M059J (cell line): Measurements from ENCODE around the gene CCDC83. TPM values are rescaled to one million over a fixed set of nuclear protein-coding genes. Genes with fewer than 3 reads are reported as not detected.
"Not testable (repeated sequence)": the region's sequence is repeated elsewhere in the genome, so short reads cannot be mapped to it uniquely, and the experiment has no call there.

ENCODE experiments used
- DNase-seq: peaks from one replicate; pipeline ENCODE4 v3.0.0-alpha.2; 2012; ENCODE audit warnings: low read depth
- total RNA-seq: library from RNA; depleted of rRNA; stranded (reverse); fragments of >200 nt; shearing (Covaris generic); gene quantifications from 2 replicates; pipeline ENCODE4 v1.2.3, GENCODE V29; 2014

CCDC83 gene
- total RNA-seq, 1 experiment from 2014 or later = 0.05 TPM

DNA sequence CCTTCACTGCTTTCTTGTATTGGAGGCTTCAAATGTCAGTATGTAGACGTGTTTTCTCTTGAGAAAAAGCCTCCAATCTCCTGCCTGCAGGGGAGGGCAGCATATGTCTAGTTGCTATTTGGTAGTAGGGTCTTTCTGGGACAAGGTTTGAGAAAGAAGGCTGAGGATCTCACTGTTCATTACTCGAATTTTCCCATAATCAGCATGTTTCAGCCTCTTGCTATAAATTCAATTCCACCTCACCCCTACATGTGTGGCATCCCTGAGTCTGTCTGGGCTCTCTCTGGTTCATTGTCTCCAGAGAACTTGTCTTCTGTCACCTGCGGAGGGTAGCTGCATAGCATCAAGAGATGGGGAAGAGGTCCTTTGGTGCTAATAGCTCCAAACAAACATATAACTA, 19.5 kb upstream of the CCDC83 start:
- no peak for DNase-seq

DNA sequence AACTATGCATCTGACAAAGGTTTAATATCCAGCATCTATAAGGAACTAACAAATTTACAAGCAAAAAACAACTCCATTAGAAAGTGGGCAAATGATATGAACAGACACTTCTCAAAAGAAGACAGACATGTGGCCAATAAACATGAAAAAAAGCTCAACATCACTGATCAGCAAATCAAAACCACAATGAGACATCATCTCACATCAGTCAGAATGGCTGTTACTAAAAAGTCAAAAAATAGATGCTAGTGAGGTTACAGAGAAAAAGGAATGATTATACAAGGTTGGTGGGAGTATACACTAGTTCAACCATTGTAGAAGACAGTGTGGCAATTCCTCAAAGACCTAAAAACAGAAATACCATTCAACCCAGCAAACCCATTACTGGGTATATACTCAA, 14.3 kb upstream of the CCDC83 start:
- DNase-seq = not testable (repeated sequence)

DNA sequence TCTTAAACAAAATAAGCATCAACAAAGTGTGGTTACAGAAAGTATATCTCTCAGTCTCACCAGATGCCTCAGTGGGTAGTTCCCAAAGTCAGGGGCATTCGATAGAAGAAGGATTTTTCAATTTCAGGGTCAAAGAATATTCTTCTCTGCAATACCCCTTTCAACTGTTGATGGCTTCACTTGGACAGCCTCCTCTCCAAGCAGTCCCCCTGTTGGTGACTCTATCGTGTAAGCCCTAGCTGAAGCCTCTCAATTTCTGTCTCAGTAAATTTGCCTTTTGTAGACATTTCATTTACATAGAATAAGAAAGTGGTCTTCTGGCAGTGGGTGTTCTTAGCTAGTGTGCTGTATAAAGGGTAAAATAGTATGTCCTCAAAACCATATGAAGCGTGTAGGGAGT, 11.3 kb upstream of the CCDC83 start:
- DNase-seq = no peak

DNA sequence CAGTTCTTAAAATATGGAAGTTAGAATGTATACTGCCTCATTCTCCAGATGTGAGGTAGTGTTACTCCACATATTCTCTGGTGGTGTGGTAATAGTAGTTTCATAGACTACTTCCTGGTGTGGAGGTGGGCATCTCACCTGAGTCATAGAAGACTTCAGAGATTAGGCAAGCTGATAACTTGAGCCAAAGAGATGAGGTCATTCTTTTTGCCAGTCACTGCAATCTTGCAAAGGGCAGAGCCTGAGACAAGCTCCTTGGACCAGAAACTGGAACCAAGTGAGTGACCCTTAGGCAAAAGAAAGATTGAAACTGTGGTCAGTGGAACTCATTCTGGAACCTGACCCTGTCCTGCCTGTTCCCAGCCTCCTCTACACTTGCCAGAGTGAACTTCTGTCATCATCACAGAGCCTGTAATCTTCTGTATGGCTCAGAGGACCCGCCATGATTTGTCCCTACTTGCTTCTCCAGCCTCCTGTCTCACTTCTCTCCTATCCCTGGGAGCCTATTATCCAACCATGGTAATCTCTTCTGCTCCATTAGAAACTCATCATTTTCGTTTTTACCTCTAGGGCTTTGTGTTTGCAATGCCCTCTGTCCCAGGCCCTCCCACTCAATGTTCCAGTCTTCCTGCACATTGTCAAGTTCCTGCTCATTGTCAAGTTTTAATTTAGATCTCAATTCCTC, 10.6 kb upstream of the CCDC83 start:
- peak; percentile 97 for DNase-seq

DNA sequence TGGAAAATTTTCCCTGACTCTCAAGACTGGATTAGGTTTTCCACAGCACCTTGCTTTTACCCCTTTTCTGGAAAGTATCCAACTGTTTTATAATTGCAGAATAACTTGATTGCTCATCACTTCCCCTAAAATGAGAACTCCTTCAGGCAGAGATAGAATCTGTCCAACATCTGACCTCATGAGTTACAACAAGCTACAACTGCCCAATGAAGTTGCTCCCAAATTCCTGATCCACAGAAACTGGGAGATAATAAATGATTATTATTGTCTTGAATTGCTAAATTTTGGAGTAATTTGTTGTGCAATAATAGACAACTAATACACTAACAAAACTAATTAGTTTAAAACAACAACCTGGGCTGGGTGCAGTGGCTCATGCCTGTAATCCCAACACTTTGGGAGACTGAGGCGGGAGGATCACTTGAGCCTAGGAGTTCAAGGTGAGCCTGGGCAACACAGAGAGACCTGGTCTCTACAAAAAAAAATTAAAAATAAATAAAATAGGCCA, 10.0 kb upstream of the CCDC83 start:
- peak; percentile 81 for DNase-seq

DNA sequence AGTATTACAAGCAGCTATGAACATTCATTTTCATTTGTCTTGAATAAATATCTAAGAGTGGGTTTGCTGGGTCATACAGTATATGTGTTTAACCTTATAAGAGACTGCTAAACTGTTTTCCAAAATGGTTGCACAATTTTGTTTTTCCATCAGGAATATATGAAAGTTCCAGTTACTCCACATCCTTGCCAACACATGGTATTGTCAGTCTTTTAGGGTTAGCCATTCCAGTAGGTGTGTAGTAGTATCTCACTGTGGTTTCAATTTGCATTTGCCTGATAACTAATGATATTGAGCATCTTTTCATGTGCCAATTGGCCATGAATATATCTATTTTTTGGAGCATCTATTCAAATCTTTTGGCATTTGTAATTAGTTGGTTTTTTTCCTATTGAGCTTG, 7.7 kb upstream of the CCDC83 start:
- no peak for DNase-seq

DNA sequence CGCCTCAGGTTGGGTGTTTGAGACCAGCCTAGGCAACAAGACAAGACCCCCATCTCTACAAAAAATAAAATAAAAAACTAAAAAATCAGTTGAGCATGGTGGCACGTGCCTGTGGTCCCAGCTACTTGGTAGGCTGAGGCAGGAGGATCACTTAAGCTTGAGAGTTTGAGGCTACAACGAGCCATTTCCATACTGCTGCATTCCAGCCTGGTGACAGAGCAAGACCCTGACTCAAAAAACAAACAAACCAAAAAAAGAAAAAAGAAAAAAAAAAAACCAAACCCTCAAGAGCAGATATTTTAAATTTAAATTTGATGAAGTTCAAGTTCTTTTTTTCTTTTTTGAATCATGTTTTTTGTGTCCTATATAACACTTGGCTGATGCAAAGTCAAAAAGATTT, 7.2 kb upstream of the CCDC83 start:
- no peak for DNase-seq

DNA sequence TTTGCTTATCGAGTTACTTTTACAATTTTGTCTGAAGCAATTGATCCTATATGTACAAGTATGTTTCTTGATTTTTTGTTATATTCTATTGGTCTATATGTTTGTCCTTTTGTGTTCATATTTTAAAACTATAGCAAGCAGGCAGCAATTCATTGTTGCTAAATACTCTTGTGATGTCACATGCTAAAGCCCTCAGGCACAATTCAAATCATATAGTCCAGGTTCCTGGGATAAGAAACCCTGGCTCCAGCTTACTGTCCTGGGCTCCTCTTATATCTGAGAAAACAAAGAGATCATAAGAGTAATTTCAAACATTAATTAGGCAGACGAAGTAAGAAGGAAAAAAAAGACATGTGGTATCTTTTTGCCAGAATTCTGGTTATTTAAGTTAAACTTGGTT, 6.6 kb upstream of the CCDC83 start:
- no peak for DNase-seq

DNA sequence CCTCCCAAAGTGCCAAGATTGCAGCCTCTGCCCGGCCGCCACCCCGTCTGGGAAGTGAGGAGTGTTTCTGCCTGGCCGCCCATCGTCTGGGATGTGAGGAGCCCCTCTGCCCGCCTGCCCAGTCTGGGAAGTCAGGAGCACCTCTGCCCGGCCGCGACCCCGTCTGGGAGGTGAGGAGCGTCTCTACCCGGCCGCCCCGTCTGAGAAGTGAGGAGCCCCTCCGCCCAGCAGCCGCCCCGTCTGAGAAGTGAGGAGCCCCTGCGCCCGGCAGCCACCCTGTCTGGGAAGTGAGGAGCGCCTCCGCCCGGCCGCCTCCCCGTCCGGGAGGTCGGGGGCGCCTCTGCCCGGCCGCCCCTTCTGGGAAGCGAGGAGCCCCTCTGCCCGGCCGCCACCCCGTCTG, 2.4 kb upstream of the CCDC83 start:
- DNase-seq = not testable (repeated sequence)

DNA sequence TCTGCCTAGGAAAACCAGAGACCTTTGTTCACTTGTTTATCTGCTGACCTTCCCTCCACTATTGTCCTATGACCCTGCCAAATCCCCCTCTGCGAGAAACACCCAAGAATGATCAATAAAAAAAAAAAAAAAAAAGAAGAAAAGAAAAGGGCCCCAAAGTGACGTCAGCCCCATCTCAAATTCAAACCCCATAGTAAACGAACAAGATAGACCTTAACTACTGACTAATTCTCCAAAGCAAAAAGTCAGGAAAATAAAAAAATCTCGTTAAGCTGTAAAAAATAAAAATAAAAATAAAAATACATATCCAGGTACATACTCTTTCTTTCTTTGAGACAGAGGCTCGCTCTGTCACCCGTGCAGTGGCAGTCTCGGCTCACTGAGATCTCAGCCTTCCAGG, 1.6 kb upstream of the CCDC83 start:
- DNase-seq = not testable (repeated sequence)

DNA sequence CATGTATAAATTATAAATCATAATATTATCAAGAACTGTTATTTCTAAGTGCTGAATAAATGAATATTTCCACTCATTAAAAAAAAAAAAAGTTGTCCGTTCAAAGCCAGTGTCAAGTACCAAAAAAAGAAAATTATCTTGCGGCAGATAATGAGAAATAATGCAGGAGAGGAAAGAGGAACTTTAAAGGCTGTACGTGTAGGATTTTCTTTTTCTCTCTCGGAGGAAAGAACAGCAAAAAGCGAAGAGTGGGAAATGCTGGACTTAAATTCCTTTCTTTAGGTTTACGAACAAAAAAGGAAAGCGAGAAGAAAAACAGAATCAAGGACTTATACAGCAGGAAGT, 999 bp upstream of the CCDC83 start:
- no peak for DNase-seq

DNA sequence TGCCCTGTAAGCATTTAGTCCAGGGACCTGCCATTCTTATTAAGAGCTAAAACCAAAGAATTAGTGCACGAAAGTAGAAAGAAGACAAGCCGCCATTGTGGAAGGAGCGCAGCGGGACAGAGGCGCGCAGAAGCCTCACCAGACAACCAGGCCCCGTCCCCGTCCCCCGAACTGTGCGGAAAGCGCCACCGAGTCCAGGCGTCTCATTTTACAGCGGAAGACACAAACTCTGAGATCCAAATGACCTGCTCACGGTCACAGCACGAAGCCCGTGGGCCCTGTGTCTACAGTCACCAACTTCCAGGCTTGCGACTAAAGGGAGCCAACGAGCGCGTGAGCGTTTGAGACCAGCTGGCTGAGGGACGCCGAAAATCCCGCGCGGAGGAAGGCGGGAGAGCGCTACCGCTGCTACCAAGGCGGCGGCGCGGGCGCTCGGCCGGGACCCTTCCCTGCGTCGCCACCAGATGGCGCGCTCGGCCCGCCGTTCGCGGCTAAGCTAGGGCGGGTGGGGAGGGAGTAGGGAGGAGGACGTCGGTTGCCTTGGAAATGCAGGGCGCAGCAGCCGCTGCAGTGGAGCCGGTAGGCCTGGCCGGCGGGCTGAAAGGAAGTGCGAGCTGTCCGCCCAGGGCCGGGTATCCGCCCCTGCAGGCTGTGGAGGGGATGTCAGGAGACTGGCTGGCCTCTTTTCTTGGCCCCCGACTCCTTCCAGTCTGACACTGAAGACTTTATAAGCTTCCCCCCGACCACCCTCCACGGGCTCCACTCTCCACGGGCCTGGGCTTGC, 434 bp upstream of the CCDC83 start:
- DNase-seq = peak; percentile 92

DNA sequence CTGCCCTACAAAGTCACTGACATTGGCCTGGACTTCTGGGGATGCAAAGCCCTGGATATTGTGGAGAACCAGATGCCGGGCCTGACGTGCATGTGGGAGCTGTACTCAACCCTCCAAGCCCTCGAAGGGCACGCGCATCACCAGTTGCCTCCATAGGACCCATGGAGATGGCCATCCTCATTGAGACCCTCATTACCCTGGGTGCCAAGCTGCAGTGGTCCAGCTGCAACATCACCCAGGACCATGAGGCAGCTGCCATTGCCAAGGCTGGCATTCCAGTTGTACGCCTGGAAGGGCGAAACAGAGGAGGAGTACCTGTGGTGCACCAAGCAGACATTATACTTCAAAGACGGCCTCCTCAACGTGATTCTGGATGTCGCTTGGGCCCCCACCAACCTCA, 1.9 kb downstream of the CCDC83 start:
- DNase-seq = no peak

DNA sequence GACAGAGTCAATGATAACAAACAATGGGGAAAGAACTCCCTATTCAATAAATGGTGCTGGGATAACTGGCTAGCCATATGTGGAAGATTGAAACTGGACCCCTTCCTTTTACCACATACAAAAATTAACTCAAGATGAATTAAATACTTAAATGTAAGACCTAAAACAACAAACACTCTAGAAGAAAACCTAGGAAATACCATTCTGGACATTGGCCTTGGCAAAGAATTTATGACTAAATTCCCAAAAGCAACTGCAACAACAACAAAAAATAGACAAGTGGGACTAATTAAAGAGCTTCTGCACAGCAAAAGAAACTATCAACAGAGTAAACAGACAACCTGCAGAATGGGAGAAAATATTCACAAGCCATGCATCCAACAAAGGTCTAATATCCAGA, 4.4 kb downstream of the CCDC83 start:
- not testable (repeated sequence) for DNase-seq

DNA sequence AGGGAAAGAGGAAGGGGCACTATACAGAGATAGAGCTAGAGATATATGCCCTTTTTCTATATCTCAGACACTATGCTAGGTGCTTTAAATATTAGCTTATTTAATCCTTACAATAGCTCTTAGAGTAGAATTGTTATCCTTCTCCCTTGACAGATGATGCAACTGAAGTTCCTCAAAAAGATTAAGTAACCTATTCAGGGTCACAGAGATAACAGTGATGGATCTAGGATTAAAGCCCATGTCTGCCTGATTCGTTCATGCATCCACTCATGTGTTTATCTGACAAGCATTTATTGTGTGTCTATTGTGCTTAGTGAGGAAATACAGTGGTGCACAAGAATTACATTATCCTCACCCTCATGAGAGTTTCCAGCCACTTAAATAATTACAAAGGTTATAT, 8.7 kb downstream of the CCDC83 start:
- DNase-seq = no peak

DNA sequence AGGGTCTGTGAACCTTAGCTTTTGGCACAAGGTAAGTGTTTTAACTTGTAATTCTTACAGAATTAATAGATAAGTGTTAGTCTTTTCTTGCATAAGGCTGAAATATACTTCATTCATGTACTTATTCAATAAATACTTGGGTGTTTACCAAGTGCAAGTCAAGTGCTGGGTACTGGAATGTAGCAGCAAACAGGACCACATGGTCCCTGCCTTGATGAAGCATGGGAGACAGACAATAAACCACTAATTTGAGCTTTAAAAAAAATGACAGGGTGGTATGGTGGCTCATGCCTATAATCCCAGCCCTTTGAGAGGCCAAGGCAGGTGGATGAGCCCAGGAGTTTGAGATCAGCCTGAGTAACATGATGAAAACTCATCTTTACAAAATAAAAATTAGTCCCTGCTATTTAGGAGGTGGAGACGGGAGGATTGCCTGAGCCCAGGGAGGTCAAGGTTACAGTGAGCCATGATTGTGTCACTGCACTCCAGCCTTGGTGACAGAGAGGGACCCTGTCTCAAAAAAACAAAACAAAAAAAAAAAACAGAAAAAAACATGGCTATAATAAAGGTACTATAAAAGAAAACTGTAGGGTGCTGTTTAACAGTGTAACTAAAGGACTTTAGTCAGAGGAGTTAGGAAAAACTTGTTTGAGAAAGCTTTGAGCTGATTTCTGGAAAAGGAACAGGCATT, 11.1 kb downstream of the CCDC83 start:
- DNase-seq = no peak

DNA sequence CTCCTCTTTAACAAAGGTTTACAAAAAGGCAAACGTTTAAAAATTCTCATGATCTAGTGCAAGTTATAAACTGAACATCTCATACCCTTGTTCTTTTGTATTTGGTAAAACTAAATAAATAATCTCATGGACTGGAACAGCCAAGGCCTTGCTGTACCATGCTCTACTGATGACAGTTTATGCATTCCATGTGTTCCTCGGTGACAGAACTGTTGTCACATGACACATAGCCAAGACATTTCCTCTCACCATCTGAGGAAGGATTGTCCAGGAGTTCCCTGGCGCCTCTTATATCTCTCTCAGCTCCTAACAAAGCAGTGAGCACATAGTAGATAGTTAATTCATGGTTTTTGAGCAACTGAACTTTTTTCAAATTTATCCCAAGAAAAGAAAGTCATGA, 12.6 kb downstream of the CCDC83 start:
- peak; percentile 54 for DNase-seq

DNA sequence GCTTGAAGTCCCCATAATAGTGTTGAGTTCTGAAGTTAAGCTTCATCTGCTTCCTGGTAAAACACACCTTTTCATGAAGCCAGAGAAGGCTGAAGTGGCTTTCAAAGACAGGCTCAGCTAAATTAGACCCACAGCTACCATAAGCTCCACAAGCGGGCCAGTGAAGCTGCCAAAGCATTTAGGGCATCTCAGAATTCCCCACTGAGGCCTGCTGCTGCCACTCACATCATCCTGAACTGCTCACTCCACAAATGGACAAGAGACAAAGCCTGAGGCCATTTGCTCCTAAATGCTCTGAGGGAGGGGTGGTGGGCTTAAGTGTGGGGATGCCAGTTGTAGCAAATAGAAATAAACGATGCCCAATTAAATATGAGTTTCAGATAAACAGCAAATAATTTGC, 14.6 kb downstream of the CCDC83 start:
- DNase-seq = no peak

DNA sequence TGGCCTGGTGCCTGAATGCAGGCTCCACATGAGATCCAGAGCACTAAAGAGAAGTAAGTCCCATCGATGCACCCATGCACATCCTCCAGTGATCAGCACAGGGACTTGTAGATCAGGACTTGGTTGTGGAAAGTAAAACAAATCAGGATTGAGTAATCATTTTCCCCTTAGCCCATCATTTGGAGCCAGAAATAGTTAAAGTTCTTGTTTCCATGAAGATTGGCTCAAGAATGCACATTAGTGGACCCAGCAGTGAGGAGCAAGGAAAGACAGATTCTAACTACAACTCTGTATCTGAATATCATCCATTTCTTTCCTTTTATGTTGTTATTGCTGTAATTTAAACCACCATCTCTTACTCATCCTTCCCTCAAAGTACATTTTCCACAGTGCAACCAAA, 19.1 kb downstream of the CCDC83 start:
- no peak for DNase-seq

DNA sequence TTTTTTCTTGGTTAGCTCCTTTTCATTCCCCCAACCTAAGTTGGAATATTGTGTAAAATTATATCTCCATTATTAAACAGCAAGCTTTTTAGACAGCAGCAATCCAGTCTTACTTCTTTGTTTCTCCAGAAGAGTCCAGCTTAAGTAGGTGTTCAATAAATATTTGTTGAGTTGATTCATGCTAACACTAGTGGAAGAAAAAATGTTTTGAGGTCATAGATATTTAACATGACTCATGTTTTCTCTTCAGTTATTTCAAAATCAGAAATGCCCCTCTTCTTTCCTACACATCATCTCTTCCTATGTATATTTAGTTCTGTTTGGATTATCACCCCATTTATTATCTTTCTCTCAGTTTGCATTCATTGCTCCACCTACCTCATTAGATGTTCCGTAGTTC, 20.3 kb downstream of the CCDC83 start:
- peak; percentile 49 for DNase-seq

DNA sequence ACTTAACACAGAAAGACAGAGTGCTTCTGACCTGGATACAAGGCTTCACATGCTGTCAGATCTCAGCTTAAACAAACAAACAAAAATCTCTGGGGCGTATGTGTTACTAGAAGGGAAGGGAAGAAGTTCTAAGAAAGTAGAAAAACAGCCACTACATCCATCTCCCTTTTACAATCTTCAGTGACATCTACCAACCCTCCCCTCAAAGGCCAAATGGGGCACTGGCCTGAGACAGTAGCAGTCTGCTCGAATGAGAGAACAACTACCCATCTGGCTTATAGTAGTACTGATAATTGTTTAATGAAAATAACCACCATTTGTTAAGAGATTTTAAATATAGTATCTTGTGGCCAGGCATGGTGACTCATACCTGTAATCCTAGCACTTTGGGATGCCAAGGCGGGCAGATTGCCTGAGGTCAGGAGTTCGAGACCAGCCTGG, 29.4 kb downstream of the CCDC83 start:
- peak; percentile 77 for DNase-seq
